Measurements from ENCODE around the gene TMED6.

- no peak for TF ChIP-seq CTCF (IDR thresholded peaks at IDR 0.05)
- no peak for TF ChIP-seq ZFX (IDR thresholded peaks at IDR 0.05; ENCODE audit: borderline replicate concordance)
Measured at GRCh38 chr16:69322343-69322742, 29.2 kb downstream of the TMED6 start.

Data from 22Rv1 (cell line).